Measurements from ENCODE around the gene PCDHGA1. TPM values are rescaled to one million over a fixed set of nuclear protein-coding genes. Genes with fewer than 3 reads are reported as not detected.
"Not testable (repeated sequence)": the region's sequence is repeated elsewhere in the genome, so short reads cannot be mapped to it uniquely, and the experiment has no call there.

The PCDHGA1 gene
- total RNA-seq, 1 donor from 2014 or later, result 3.3 TPM

DNA sequence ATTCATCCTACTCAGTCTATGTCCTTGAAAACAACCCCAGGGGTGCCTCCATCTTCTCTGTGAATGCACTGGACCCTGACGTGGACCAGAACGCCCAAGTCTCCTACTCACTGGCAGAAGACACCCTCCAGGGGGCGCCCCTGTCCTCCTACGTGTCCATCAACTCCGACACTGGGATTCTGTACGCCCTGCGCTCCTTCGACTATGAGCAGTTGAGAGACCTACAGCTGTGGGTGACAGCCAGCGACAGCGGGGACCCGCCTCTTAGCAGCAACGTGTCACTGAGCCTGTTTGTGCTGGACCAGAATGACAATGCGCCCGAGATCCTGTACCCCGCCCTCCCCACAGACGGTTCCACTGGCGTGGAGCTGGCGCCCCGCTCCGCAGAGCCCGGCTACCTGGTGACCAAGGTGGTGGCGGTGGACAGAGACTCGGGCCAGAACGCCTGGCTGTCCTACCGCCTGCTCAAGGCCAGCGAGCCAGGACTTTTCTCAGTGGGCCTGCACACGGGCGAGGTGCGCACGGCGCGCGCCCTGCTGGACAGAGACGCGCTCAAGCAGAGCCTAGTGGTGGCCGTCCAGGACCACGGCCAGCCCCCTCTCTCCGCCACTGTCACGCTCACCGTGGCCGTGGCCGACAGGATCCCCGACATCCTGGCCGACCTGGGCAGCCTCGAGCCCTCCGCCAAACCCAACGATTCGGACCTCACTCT lies 45.3 kb downstream of the PCDHGA1 start:
- FAIRE-seq; DNase-seq (ENCODE audit: low spot score in 2 of 2): not testable (repeated sequence)

DNA sequence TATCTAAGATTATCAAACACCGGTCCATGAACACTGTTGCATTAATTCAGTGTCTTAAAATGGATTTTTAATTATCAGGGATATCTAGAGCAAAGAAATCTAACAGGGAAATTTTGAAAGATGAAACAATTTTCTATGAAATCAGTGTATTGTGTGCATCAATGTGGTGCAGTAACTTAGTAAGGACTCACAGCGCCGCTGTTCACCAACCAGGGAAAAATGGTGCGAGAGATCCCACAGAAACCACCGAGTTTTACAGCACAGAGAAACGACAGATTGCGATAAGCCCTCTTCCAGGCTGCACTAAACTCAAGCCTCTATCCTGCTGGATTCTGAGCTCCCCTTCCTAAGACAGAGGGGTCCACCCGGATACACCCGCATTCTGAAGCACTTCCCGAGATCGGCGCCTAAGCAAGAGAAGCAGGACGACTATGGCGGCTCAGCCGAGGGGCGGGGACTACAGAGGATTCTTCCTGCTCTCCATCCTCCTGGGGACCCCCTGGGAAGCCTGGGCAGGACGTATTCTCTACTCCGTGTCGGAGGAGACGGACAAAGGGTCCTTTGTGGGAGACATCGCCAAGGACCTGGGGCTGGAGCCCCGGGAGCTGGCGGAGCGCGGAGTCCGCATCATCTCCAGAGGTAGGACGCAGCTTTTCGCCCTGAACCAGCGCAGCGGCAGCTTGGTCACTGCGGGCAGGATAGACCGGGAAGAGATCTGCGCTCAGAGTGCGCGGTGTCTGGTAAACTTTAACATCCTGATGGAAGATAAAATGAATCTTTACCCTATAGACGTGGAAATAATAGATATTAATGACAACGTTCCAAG lies 52.4 kb downstream of the PCDHGA1 start, which contains the start of gene PCDHGA7:
Gene PCDHGA7, plus strand, starts transcription at position 274 of the 826 bp plus-strand sequence. Its CDS starts 158 bp downstream, at position 432.
- FAIRE-seq (no peak), DNase-seq (ENCODE audit: low spot score in 2 of 2) (no peak)

DNA sequence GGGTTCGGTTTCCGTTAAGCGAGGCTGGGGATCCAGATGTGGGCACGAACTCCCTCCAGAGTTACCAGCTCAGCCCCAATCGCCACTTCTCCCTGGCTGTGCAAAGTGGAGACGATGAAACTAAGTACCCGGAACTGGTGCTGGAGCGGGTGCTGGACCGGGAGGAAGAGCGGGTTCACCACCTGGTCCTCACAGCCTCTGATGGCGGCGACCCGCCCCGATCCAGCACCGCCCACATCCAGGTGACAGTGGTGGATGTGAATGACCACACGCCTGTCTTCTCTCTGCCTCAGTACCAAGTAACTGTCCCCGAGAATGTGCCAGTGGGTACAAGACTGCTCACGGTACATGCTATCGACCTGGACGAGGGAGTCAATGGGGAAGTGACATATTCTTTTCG lies 53.0 kb downstream of the PCDHGA1 start:
- FAIRE-seq, result no peak
- DNase-seq (ENCODE audit: low spot score in 2 of 2), result no peak

DNA sequence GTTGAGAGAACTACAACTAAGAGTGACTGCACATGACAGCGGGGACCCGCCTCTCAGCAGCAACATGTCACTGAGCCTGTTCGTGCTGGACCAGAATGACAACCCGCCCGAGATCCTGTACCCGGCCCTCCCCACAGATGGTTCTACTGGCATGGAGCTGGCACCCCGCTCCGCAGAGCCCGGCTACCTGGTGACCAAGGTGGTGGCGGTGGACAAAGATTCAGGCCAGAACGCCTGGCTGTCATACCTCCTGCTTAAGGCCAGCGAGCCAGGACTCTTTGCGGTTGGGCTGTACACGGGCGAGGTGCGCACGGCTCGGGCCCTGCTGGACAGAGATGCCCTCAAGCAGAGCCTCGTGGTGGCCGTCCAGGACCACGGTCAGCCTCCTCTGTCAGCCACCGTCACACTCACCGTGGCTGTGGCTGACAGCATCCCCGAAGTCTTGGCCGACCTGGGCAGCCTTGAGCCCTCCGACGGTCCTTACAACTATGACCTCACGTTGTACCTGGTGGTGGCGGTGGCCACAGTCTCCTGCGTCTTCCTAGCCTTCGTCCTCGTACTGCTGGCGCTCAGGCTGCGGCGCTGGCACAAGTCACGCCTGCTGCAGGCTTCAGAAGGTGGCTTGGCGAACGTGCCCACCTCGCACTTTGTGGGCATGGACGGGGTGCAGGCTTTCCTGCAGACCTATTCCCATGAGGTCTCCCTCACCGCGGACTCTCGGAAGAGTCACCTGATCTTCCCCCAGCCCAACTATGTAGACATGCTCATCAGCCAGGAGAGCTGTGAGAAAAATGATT lies 54.4 kb downstream of the PCDHGA1 start:
- no peak for DNase-seq (ENCODE audit: low spot score in 2 of 2)
- no peak for FAIRE-seq

DNA sequence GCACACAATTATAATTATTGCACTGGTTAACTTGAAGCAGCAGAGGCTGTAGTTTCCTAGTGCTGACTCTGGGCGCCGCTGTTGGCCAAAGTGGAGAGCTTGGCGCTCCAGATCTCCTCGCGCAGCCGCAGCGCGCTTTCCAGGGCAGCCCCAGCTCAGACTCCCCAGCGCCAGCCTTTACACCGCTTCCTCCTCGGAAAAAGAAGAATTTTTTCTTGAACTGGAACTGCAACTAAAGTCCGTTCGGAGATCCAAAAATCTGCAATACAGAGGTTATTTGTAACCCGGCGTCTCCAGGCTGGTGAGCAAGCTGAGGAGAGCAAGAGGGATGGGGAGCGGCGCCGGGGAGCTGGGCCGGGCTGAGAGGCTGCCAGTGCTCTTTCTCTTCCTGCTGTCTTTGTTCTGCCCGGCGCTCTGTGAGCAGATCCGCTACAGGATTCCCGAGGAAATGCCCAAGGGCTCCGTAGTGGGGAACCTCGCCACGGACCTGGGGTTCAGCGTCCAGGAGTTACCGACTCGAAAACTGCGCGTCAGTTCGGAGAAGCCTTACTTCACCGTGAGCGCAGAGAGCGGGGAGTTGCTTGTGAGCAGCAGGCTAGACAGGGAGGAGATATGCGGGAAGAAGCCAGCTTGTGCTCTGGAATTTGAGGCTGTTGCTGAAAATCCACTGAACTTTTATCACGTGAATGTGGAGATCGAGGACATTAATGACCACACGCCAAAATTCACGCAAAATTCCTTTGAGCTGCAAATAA lies 57.4 kb downstream of the PCDHGA1 start, which contains the start of gene PCDHGB4:
Gene PCDHGB4, plus strand, starts transcription at position 142 of the 755 bp plus-strand sequence. Its CDS starts 187 bp downstream, at position 329.
- not testable (repeated sequence) for FAIRE-seq; DNase-seq (ENCODE audit: low spot score in 2 of 2)

DNA sequence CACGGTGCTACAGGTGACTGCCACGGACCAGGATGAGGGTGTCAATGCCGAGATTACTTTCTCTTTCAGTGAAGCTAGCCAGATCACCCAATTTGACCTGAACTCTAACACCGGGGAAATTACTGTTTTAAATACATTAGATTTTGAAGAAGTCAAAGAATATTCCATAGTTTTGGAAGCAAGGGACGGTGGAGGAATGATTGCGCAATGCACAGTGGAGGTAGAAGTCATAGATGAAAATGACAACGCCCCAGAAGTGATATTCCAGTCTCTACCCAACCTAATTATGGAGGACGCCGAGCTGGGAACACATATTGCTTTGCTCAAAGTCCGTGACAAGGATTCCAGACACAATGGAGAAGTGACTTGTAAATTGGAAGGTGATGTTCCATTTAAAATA lies 58.3 kb downstream of the PCDHGA1 start:
- no peak for FAIRE-seq

DNA sequence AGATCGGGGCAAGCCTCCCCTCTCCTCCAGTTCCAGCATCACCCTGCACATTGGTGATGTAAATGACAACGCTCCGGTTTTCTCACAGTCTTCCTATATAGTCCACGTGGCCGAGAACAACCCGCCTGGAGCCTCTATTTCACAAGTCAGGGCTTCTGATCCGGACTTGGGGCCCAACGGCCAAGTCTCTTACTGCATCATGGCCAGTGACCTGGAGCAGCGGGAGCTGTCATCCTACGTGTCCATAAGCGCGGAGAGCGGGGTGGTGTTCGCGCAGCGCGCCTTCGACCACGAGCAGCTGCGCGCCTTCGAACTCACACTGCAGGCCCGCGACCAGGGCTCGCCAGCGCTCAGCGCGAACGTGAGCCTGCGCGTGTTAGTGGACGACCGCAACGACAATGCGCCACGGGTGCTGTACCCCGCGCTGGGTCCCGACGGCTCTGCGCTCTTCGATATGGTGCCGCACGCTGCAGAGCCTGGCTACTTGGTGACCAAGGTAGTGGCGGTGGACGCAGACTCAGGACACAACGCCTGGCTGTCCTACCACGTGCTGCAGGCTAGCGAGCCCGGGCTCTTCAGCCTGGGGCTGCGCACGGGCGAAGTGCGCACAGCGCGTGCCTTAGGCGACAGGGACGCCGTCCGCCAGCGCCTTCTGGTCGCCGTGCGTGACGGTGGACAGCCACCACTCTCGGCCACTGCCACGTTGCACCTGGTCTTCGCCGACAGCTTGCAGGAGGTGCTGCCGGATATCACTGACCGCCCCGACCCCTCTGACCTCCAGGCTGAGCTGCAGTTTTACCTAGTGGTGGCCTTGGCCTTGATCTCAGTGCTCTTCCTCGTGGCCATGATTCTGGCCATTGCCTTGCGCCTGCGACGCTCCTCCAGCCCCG lies 59.1 kb downstream of the PCDHGA1 start:
- FAIRE-seq (no peak), DNase-seq (ENCODE audit: low spot score in 2 of 2) (no peak)

More for the DNA sequence above, 58.3 kb downstream of the PCDHGA1 start:
- DNase-seq (ENCODE audit: low spot score in 2 of 2), result no peak

DNA sequence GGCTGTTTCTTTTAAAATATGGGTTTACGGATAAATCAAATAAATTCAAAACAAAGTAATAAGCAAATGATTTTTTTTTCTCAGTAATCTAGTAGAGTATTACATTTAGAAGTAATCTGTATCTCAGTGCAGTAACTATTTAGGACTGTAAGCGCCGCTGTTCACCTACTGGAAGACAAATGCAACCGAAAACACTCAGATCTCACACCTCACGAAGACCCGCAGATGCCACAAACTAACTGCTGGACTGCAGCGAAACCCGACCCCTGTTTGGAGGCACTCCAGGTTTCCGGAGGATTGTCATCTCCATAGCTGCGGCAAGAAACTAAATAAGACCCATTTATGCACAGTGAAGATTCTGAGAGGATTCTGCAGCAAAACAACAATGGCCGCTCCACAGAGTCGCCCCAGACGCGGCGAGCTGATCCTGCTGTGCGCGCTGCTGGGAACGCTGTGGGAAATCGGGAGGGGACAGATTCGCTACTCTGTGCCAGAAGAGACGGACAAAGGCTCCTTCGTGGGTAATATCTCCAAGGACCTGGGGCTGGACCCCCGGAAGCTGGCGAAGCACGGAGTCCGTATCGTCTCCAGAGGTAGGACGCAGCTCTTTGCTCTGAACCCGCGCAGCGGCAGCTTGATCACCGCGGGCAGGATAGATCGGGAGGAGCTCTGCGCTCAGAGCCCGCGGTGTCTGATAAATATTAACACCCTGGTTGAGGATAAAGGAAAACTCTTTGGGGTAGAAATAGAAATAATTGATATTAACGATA lies 62.3 kb downstream of the PCDHGA1 start, which contains the start of gene PCDHGA8:
Gene PCDHGA8, plus strand, starts transcription at position 205 of the 770 bp plus-strand sequence. Its CDS starts 181 bp downstream, at position 386.
- DNase-seq (ENCODE audit: low spot score in 2 of 2) (no peak), FAIRE-seq (no peak)

DNA sequence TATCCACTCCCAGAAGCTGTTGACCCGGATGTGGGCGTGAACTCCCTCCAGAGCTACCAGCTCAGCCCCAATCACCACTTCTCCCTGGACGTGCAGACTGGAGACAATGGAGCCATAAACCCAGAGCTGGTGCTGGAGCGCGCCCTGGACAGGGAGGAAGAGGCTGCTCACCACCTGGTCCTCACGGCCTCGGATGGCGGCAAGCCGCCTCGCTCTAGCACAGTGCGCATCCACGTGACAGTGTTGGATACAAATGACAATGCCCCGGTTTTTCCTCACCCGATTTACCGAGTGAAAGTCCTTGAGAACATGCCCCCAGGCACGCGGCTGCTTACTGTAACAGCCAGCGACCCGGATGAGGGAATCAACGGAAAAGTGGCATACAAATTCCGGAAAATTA lies 63.0 kb downstream of the PCDHGA1 start:
- FAIRE-seq (no peak), DNase-seq (ENCODE audit: low spot score in 2 of 2) (no peak)

DNA sequence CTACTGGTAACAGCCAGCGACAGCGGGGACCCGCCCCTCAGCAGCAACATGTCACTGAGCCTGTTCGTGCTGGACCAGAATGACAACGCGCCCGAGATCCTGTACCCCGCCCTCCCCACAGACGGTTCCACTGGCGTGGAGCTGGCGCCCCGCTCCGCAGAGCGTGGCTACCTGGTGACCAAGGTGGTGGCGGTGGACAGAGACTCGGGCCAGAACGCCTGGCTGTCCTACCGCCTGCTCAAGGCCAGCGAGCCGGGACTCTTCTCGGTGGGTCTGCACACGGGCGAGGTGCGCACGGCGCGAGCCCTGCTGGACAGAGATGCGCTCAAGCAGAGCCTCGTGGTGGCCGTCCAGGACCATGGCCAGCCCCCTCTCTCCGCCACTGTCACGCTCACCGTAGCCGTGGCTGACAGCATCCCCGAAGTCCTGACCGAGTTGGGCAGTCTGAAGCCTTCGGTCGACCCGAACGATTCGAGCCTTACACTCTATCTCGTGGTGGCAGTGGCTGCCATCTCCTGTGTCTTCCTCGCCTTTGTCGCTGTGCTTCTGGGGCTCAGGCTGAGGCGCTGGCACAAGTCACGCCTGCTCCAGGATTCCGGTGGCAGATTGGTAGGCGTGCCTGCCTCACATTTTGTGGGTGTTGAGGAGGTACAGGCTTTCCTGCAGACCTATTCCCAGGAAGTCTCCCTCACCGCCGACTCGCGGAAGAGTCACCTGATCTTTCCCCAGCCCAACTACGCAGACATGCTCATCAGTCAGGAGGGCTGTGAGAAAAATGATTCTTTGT lies 64.3 kb downstream of the PCDHGA1 start:
- not testable (repeated sequence) for FAIRE-seq; DNase-seq (ENCODE audit: low spot score in 2 of 2)

DNA sequence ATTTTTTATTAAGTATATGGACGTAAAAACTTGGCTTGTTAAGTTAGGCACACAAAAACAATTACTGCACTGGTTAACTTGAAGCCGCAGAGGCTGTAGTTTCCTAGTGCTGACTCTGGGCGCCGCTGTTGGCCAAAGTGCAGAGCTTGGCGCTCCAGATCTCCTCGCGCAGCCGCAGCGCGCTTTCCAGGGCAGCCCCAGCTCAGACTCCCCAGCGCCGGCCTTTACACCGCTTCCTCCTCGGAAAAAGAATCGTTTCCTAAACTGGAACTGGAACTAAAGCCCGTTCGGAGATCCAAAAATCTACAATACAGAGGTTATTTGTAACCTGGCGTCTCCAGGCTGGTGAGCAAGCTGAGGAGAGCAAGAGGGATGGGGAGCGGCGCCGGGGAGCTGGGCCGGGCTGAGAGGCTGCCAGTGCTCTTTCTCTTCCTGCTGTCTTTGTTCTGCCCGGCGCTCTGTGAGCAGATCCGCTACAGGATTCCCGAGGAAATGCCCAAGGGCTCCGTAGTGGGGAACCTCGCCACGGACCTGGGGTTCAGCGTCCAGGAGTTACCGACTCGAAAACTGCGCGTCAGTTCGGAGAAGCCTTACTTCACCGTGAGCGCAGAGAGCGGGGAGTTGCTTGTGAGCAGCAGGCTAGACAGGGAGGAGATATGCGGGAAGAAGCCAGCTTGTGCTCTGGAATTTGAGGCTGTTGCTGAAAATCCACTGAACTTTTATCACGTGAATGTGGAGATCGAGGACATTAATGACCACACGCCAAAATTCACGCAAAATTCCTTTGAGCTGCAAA lies 67.6 kb downstream of the PCDHGA1 start, which contains the start of gene PCDHGB5:
Gene PCDHGB5, plus strand, starts transcription at position 192 of the 796 bp plus-strand sequence. Its CDS starts 181 bp downstream, at position 373.
- not testable (repeated sequence) for DNase-seq (ENCODE audit: low spot score in 2 of 2)

DNA sequence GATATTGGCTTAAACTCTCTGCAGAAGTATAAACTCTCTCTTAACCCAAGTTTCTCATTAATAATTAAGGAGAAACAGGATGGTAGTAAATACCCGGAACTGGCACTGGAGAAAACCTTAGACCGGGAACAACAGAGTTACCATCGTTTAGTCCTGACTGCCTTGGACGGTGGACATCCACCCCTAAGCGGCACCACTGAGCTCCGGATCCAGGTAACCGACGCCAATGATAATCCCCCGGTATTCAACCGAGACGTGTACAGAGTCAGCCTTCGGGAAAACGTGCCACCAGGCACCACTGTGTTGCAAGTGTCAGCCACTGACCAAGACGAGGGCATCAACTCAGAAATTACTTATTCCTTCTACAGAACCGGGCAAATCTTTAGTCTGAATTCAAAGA lies 68.3 kb downstream of the PCDHGA1 start:
- no peak for DNase-seq (ENCODE audit: low spot score in 2 of 2)
- FAIRE-seq, result no peak

More for the DNA sequence above, 67.6 kb downstream of the PCDHGA1 start, which contains the start of gene PCDHGB5:
- not testable (repeated sequence) for FAIRE-seq

DNA sequence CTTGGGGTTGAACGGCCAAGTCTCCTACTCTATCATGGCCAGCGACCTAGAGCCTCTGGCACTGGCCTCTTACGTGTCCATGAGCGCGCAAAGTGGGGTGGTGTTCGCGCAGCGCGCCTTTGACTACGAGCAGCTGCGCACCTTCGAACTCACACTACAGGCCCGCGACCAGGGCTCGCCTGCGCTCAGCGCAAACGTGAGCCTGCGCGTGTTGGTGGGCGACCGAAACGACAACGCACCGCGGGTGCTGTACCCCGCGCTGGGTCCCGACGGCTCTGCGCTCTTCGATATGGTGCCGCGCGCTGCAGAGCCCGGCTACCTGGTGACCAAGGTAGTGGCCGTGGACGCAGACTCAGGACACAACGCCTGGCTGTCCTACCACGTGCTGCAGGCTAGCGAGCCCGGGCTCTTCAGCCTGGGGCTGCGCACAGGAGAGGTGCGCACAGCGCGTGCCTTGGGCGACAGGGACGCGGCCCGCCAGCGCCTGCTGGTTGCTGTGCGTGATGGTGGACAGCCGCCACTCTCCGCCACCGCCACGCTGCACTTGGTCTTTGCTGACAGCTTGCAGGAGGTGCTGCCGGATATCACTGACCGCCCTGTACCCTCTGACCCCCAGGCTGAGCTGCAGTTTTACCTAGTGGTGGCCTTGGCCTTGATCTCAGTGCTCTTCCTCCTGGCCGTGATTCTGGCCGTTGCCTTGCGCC lies 69.4 kb downstream of the PCDHGA1 start:
- no peak for DNase-seq (ENCODE audit: low spot score in 2 of 2)
- FAIRE-seq, result no peak

DNA sequence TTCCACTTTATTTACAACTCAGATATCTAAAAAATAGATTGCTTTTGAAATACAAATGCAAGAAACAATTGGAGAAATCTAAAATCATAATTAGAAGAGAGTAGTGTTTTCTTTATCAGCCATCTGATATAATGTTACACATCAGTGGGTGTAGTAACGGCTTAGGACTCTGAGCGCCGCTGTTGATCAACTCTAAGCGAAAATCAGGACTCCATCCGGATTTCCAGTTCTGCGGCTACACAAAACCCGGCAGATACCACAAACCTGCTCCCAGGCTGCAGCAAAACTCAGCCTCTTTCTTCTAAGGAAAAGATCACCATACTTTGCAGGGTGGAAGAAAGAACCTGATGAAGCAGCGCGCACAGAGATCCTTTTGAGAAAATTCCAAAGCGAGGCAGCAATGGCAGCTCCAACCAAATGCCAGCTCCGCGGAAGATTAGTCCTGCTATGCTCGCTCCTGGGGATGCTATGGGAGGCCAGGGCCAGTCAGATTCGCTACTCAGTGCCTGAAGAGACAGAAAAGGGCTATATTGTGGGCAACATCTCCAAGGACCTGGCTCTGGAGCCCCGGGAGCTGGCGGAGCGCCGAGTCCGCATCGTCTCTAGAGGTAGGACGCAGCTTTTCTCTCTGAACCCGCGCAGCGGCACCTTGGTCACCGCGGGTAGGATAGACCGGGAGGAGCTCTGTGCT lies 72.4 kb downstream of the PCDHGA1 start, which contains the start of gene PCDHGA9:
Gene PCDHGA9, plus strand, starts transcription at position 226 of the 691 bp plus-strand sequence. Its CDS starts 175 bp downstream, at position 401.
- DNase-seq (ENCODE audit: low spot score in 2 of 2) (no peak), FAIRE-seq (no peak)

DNA sequence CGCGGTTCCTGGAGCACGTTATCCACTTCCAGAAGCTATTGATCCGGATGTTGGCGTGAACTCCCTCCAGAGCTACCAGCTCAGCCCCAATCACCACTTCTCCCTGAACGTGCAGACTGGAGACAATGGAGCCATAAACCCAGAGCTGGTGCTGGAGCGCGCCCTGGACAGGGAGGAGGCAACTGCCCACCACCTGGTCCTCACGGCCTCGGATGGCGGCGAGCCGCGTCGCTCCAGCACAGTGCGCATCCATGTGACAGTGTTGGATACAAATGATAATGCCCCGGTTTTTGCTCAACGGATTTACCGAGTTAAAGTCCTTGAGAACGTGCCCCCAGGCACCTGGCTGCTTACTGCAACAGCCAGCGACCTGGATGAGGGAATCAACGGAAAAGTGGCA lies 73.1 kb downstream of the PCDHGA1 start:
- DNase-seq (ENCODE audit: low spot score in 2 of 2), result no peak
- FAIRE-seq, result no peak
